GM19467 (cell line): ENCODE results near the gene ZNF543.
"Not testable (repeated sequence)": the region's sequence is repeated elsewhere in the genome, so short reads cannot be mapped to it uniquely, and the experiment has no call there.

Experiments
- ATAC-seq: cut with Tn5 transposase; IDR thresholded peaks from one replicate; pipeline ENCODE4 v1.9.1; 2021; ENCODE audit warnings: mild to moderate bottlenecking, moderate library complexity; ENCODE audit not compliant: unreplicated experiment

The ZNF543 gene

GRCh38 chr19:57319869-57320179, 448 bp upstream of the ZNF543 start:
- ATAC-seq, result peak; percentile 20

GRCh38 chr19:57321116-57321515, 844 bp downstream of the ZNF543 start:
- ATAC-seq, result no peak

GRCh38 chr19:57321751-57322150, 1.5 kb downstream of the ZNF543 start:
- no peak for ATAC-seq

- ATAC-seq, result no peak
Observed at GRCh38 chr19:57324992-57325391, 4.7 kb downstream of the ZNF543 start.

GRCh38 chr19:57327993-57328392, 7.7 kb downstream of the ZNF543 start:
- no peak for ATAC-seq

GRCh38 chr19:57334191-57334590, 13.9 kb downstream of the ZNF543 start:
- ATAC-seq, result no peak

GRCh38 chr19:57338877-57339276, 18.6 kb downstream of the ZNF543 start:
- no peak for ATAC-seq

GRCh38 chr19:57342582-57342981, 22.3 kb downstream of the ZNF543 start:
- no peak for ATAC-seq

- ATAC-seq, result no peak
Observed at GRCh38 chr19:57348136-57348535, 27.9 kb downstream of the ZNF543 start.

GRCh38 chr19:57350877-57351805, 30.9 kb downstream of the ZNF543 start, which contains the start of gene ZNF304:
ZNF304 (plus strand) TSS chr19:57351271; CDS start chr19:57351665, 394 bp downstream.
- peak; percentile 96 for ATAC-seq

- no peak for ATAC-seq
Observed at GRCh38 chr19:57351867-57352266, 31.6 kb downstream of the ZNF543 start.

- ATAC-seq, result no peak
Observed at GRCh38 chr19:57355916-57356315, 35.6 kb downstream of the ZNF543 start.

- no peak for ATAC-seq
Observed at GRCh38 chr19:57357406-57357805, 37.1 kb downstream of the ZNF543 start.

- no peak for ATAC-seq
Observed at GRCh38 chr19:57359300-57359699, 39.0 kb downstream of the ZNF543 start.

GRCh38 chr19:57362419-57362818, 42.1 kb downstream of the ZNF543 start:
- no peak for ATAC-seq

- peak; percentile 82 for ATAC-seq
Observed at GRCh38 chr19:57362997-57363687, 42.9 kb downstream of the ZNF543 start, which contains the start of the genes TRAPPC2B and ZNF547. TRAPPC2B (plus strand) TSS chr19:57363551; CDS start chr19:57364834, 1,283 bp downstream. ZNF547 (plus strand) TSS chr19:57363551; CDS start chr19:57368556, 5,005 bp downstream.

GRCh38 chr19:57363688-57364181, 43.5 kb downstream of the ZNF543 start:
- ATAC-seq, result no peak

- no peak for ATAC-seq
Observed at GRCh38 chr19:57366776-57367175, 46.5 kb downstream of the ZNF543 start.

- ATAC-seq, result no peak
Observed at GRCh38 chr19:57374179-57374578, 53.9 kb downstream of the ZNF543 start.

GRCh38 chr19:57374647-57375046, 54.4 kb downstream of the ZNF543 start:
- ATAC-seq, result not testable (repeated sequence)

- ATAC-seq, result no peak
Observed at GRCh38 chr19:57376151-57376550, 55.9 kb downstream of the ZNF543 start.
